ENCODE data around the gene SULT1C4. TPM values are rescaled to one million over a fixed set of nuclear protein-coding genes. Genes with fewer than 3 reads are reported as not detected.
"Not testable (repeated sequence)": the region's sequence is repeated elsewhere in the genome, so short reads cannot be mapped to it uniquely, and the experiment has no call there.

SULT1C4 gene
- total and polyA plus RNA-seq, 9 donors, result 11.3 to 47.1 (median 17.6) TPM

DNA sequence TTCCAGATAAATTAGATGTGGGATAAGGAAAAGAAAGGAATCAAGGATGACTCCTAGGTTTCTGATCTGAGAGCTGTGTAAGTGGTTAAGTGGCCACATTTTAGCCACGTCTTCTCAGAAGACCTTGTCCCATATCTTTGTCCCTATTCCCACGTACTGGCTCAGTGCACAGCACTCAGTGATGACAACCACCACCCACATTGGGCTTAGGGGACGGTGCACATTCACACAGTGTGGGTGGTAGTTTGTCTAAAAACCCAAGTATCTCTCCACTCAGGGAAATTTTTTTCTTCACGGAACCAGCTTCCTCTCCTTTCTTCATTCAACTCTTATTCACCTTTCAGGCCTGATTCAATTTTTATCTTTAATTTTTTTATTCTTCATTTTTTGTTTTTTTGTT, 40.7 kb downstream of the SULT1C4 start:
- Histone ChIP-seq H3K36me3 (no peaks in the 10 kb centered on the region), H3K27me3 (no peaks in the 10 kb centered on the region), H3K27ac (no peak overlapping the region), H3K9me3 (no peaks in the 10 kb centered on the region), H3K4me1 (ENCODE audit: insufficient read depth) (no peaks in the 10 kb centered on the region), H3K4me3 (no peak overlapping the region)
- intact Hi-C loops (cut with DNase I), result no loop called here
- TF ChIP-seq CTCF (IDR thresholded peaks at IDR 0.05), result no peak
- TF ChIP-seq EP300 (IDR thresholded peaks at IDR 0.05), result no peak
- no peak for TF ChIP-seq POLR2A (IDR thresholded peaks at IDR 0.05)
- WGBS, 3 donors, result 78 to 88% (median 85%) methylated on average over 4 of the region's 4 CpGs
- no peak for DNase-seq

GRCh38 chr2:108423067-108423466, 45.3 kb downstream of the SULT1C4 start:
- Histone ChIP-seq H3K4me1 (ENCODE audit: insufficient read depth) (no peaks in the 10 kb centered on the region), H3K27ac (no peak overlapping the region), H3K4me3 (no peak overlapping the region), H3K36me3 (no peaks in the 10 kb centered on the region), H3K9me3 (no peaks in the 10 kb centered on the region), H3K27me3 (no peaks in the 10 kb centered on the region)
- intact Hi-C loops (cut with DNase I), result no loop called here
- TF ChIP-seq CTCF (IDR thresholded peaks at IDR 0.05) (no peak), POLR2A (IDR thresholded peaks at IDR 0.05) (no peak), EP300 (IDR thresholded peaks at IDR 0.05) (no peak)
- 82 to 95% (median 88%) methylated on average over 1 of the region's 1 CpG for WGBS, 3 donors
- no peak for DNase-seq

DNA sequence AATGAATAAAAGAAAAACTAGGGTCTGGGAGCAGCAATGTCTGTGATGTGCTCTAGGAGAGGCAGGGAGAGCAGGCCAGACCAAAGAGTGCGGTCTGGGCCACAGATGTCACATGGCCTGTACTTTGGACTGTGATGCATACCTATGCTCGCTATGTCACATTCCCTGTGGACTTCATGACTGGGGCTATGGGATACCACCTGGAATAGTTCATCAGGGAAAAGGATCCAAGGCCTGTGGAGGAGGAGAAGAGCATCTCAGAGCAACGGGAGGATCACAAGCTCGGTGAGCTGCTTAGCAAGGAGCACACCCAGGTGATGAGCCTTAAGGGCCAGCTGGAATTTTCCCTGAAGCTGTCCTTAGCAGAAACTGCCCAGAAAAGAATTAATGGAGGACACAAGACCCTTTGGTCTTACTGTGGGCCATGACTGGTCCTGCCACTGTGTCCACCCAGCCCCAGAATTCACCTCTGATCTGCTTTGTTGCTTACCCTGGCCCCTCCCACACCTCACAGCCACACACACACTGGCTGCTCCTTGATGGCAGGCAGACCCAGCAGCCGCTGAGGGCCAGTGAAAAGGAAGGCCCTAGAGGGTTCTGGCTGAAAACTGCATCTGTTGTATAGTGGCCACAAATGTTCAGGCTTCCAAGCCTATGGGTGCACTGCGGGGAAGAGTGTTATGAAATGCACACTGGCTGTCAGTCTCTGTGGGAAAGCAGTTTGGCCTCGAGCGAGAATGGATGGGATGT, 45.9 kb downstream of the SULT1C4 start:
- 83 to 89% (median 88%) methylated on average over 8 of the region's 8 CpGs for WGBS, 3 donors
- Histone ChIP-seq H3K9me3 (no peaks in the 10 kb centered on the region), H3K27ac (no peak overlapping the region), H3K4me1 (ENCODE audit: insufficient read depth) (no peaks in the 10 kb centered on the region), H3K4me3 (no peak overlapping the region), H3K27me3 (no peaks in the 10 kb centered on the region), H3K36me3 (no peaks in the 10 kb centered on the region)
- no peak for DNase-seq
- TF ChIP-seq POLR2A (IDR thresholded peaks at IDR 0.05), result no peak
- no peak for TF ChIP-seq CTCF (IDR thresholded peaks at IDR 0.05)
- no peak for TF ChIP-seq EP300 (IDR thresholded peaks at IDR 0.05)
- intact Hi-C loops (cut with DNase I), result no loop called here

GRCh38 chr2:108428286-108429009, 50.7 kb downstream of the SULT1C4 start:
- H3K4me3 ChIP-seq, result no peak overlapping the region
- no peaks in the 10 kb centered on the region for H3K9me3 ChIP-seq
- no peaks in the 10 kb centered on the region for H3K4me1 ChIP-seq (ENCODE audit: insufficient read depth)
- no peak for DNase-seq
- intact Hi-C loops (cut with DNase I), result no loop called here
- 70 to 82% (median 77%) methylated on average over 2 of the region's 2 CpGs for WGBS, 3 donors
- H3K36me3 ChIP-seq, result no peaks in the 10 kb centered on the region
- no peak for TF ChIP-seq EP300 (IDR thresholded peaks at IDR 0.05)
- no peak for TF ChIP-seq CTCF (IDR thresholded peaks at IDR 0.05)
- TF ChIP-seq POLR2A (IDR thresholded peaks at IDR 0.05), result no peak
- H3K27ac ChIP-seq, result no peak overlapping the region
- no peaks in the 10 kb centered on the region for H3K27me3 ChIP-seq

DNA sequence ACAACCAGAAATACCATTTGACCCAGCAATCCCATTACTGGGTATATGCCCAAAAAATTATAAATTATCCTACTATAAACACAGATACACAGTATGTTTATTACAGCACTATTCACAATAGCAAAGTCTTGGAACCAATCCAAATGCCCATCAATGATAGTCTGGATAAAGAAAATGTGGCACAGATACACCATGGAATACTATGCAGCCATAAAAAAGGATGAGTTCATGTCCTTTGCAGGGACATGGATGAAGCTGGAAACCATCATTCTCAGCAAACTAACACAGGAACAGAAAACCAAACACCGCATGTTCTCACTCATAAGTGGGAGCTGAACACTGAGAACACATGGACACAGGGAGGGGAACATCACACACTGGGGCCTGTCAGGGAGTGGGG, 57.8 kb downstream of the SULT1C4 start:
- H3K9me3 ChIP-seq; H3K27ac ChIP-seq; H3K4me1 ChIP-seq (ENCODE audit: insufficient read depth); H3K4me3 ChIP-seq; intact Hi-C loops (cut with DNase I); H3K36me3 ChIP-seq; H3K27me3 ChIP-seq; DNase-seq: not testable (repeated sequence)
- WGBS, 3 donors, result 91 to 96% (median 95%) methylated on average over 1 of the region's 1 CpG
